HCT116 (cell line): Measurements from ENCODE around the gene SEPTIN5. TPM values are rescaled to one million over a fixed set of nuclear protein-coding genes. Genes with fewer than 3 reads are reported as not detected.

ENCODE experiments used
- ATAC-seq: fragments of 200-7000 bp; cut with Tn5 transposase; 2 replicates; pipeline ENCODE4 v1.9.1; 2020; ENCODE audit warnings: mild to moderate bottlenecking, moderate library complexity
- BruUV-seq: library from RNA; stranded (reverse); fragments of 400-500 nt; replicated peaks from 2 replicates; lab custom pipeline; 2021; lab: Mats Ljungman, UMichigan
- CTCF ChIA-PET: fragments of 300-600 bp; sonication (Branson Sonifier 250); formaldehyde crosslinking; loops from one replicate; lab custom pipeline; 2021; ENCODE audit warnings: antibody characterized with exemption; lab: Charles Lee
- POLR2A ChIA-PET: fragments of 300-600, 350-600 bp; sonication (Branson Sonifier 250); formaldehyde crosslinking; loops from one replicate; lab custom pipeline; 2021; ENCODE audit warnings: antibody characterized with exemption; lab: Charles Lee
- RAD21 ChIA-PET, 2 experiments: fragments of 300-600 bp; sonication (Branson Sonifier 250); formaldehyde crosslinking; loops; one replicate each; lab custom pipeline; 2023; ENCODE audit warnings: low total read pairs in 2 of 2; ENCODE audit not compliant: uncharacterized antibody in 2 of 2, unreplicated experiment in 2 of 2, low non-redundant PET in 1 of 2; lab: Charles Lee
- DNase-seq: peaks from one replicate; pipeline ENCODE4 v3.0.0-alpha.2; 2010; ENCODE audit warnings: low read depth, low spot score
- H2AFZ ChIP-seq: fragments of 200-600 bp; shearing (Covaris generic), sonication (generic); 2 replicates; pipeline ENCODE4 v1.6.1; 2017; ENCODE audit warnings: low read depth, mixed run types, mixed read lengths, antibody characterized with exemption, low read length; ENCODE audit not compliant: poor library complexity, severe bottlenecking
- H3K27ac ChIP-seq: 2 replicates; pipeline ENCODE4 v1.5.1; 2012; ENCODE audit warnings: low read depth, low read length
- H3K27me3 ChIP-seq: fragments of 200-600 bp; sonication (generic); 2 replicates; pipeline ENCODE4 v1.6.1; 2016; ENCODE audit warnings: mixed run types, low read length, mixed read lengths; ENCODE audit not compliant: insufficient read depth
- H3K36me3 ChIP-seq, 2 experiments: fragments of 200-500 bp in 1 of 2; fragments of 200-600 bp in 1 of 2; sonication (Bioruptor generic) in 1 of 2; sonication (generic) in 1 of 2; 2 replicates each; pipeline versions ENCODE4 v1.5.1 to v1.6.1; 2014 to 2016; ENCODE audit warnings: low read length in 2 of 2, inconsistent platforms in 1 of 2, mixed read lengths in 1 of 2, mixed run types in 1 of 2; ENCODE audit not compliant: insufficient read depth in 2 of 2, control insufficient read depth in 1 of 2
- H3K4me1 ChIP-seq, 2 experiments: fragments of 200-600 bp in 1 of 2; sonication (generic) in 1 of 2; 2 replicates each; pipeline versions ENCODE4 v1.5.1 to v1.6.1; 2012 to 2017; ENCODE audit warnings: low read length in 2 of 2, inconsistent platforms in 1 of 2, mild to moderate bottlenecking in 1 of 2, mixed read lengths in 1 of 2, mixed run types in 1 of 2, moderate library complexity in 1 of 2; ENCODE audit not compliant: insufficient read depth in 2 of 2, control insufficient read depth in 1 of 2
- H3K4me2 ChIP-seq: fragments of 200-600 bp; sonication (generic); 2 replicates; pipeline ENCODE4 v1.6.1; 2017; ENCODE audit warnings: mixed run types, low read length, mixed read lengths
- H3K4me3 ChIP-seq, 2 experiments: fragments of 200-600 bp in 1 of 2; sonication (generic) in 1 of 2; replicated peaks in 1 of 2; 2 replicates each; pipeline ENCODE4 v1.5.1; 2011 to 2016; ENCODE audit warnings: low read length in 2 of 2, control low read depth in 1 of 2, low read depth in 1 of 2, mild to moderate bottlenecking in 1 of 2, mixed read lengths in 1 of 2, mixed run types in 1 of 2
- H3K79me2 ChIP-seq: fragments of 200-600 bp; sonication (generic); 2 replicates; pipeline ENCODE4 v1.6.1; 2017; ENCODE audit warnings: mild to moderate bottlenecking, mixed run types, low read length, moderate library complexity, mixed read lengths; ENCODE audit not compliant: insufficient read depth
- H3K9ac ChIP-seq: fragments of 200-600 bp; sonication (generic); 2 replicates; pipeline ENCODE4 v1.6.1; 2016; ENCODE audit warnings: low read length, mixed read lengths
- H3K9me2 ChIP-seq: fragments of 200-600 bp; sonication (generic), shearing (Covaris generic); 2 replicates; pipeline ENCODE4 v1.6.1; 2017; ENCODE audit warnings: mixed run types, mild to moderate bottlenecking, moderate library complexity; ENCODE audit not compliant: insufficient read depth
- H3K9me3 ChIP-seq, 2 experiments: fragments of 200-500 bp in 1 of 2; fragments of 200-600 bp in 1 of 2; sonication (Bioruptor generic) in 1 of 2; sonication (generic) in 1 of 2; 2 replicates each; pipeline ENCODE4 v1.6.1; 2014 to 2017; ENCODE audit warnings: low read length in 2 of 2, mixed read lengths in 2 of 2, inconsistent platforms in 1 of 2, low read depth in 1 of 2, mild to moderate bottlenecking in 1 of 2, mixed run types in 1 of 2, moderate library complexity in 1 of 2; ENCODE audit not compliant: control insufficient read depth in 1 of 2, insufficient read depth in 1 of 2
- H4K20me1 ChIP-seq: fragments of 200-600 bp; sonication (generic), shearing (Covaris generic); 2 replicates; pipeline ENCODE4 v1.6.1; 2017; ENCODE audit warnings: mixed run types, mild to moderate bottlenecking, moderate library complexity; ENCODE audit not compliant: insufficient read depth
- CBX3 ChIP-seq: IDR thresholded peaks from 2 replicates; pipeline ENCODE4 v1.6.1; 2012; ENCODE audit warnings: low read depth
- ELF1 ChIP-seq: IDR thresholded peaks from 2 replicates; pipeline ENCODE4 v1.6.1; 2012; ENCODE audit warnings: low read depth, borderline replicate concordance
- EZH2 ChIP-seq: fragments of 200-600 bp; sonication (generic); IDR thresholded peaks from 2 replicates; pipeline ENCODE4 v1.6.1; 2017; ENCODE audit warnings: antibody characterized with exemption, mixed run types
- EZH2phosphoT487 ChIP-seq: fragments of 200-600 bp; IDR thresholded peaks from 2 replicates; pipeline ENCODE4 v1.6.1; 2018; ENCODE audit warnings: antibody characterized with exemption, borderline replicate concordance
- FOSL1 ChIP-seq: IDR thresholded peaks from 2 replicates; pipeline ENCODE4 v1.6.1; 2012; ENCODE audit warnings: low read depth
- REST ChIP-seq: IDR thresholded peaks from 2 replicates; pipeline ENCODE4 v1.6.1; 2012; ENCODE audit warnings: low read depth
- SIN3A ChIP-seq: IDR thresholded peaks from 2 replicates; pipeline ENCODE4 v1.6.1; 2012; ENCODE audit warnings: low read depth
- SP1 ChIP-seq: IDR thresholded peaks from 2 replicates; pipeline ENCODE4 v1.6.1; 2012; ENCODE audit warnings: low read depth
- YY1 ChIP-seq: IDR thresholded peaks from 2 replicates; pipeline ENCODE4 v1.6.1; 2011; ENCODE audit warnings: low read length, low read depth, moderate library complexity, mild to moderate bottlenecking; ENCODE audit not compliant: insufficient replicate concordance; ENCODE audit errors: extremely low read depth
- ZNF274 ChIP-seq: fragments of 200-500 bp; sonication (Bioruptor generic); IDR thresholded peaks from 2 replicates; pipeline ENCODE4 v1.6.1; 2014; ENCODE audit warnings: mild to moderate bottlenecking, low read depth, low read length, inconsistent platforms
- intact Hi-C: fragments of 100-400 bp; cut with micrococcal nuclease; formaldehyde crosslinking; loops from 2 replicates; pipeline ENCODE4 v1.10.0; 2022
- total RNA-seq: library from RNA; stranded (reverse); gene quantifications from one replicate; pipeline ENCODE4 v1.2.1, GENCODE V29; 2021; ENCODE audit not compliant: unreplicated experiment

Gene SEPTIN5
- total RNA-seq, 1 experiment from 2014 or later, result 9.0 TPM

GRCh38 chr22:19751497-19752245 is 37.4 kb downstream of the SEPTIN5 start:
- ChIA-PET RAD21 (no interaction called here), POLR2A (no interaction called here), CTCF (interaction anchor here (1.0 kb wide), 1 partner anchor 21 kb away, joined by 3 read pairs; no protein-coding TSS in a partner anchor)
- H3K9me3 ChIP-seq, result no peaks in the 10 kb centered on the region
- no peaks in the 10 kb centered on the region for H3K36me3 ChIP-seq
- no peak overlapping the region for H3K27ac ChIP-seq
- H3K4me1 ChIP-seq, result peaks cover 0 to 8% of the 10 kb centered on the region in 2 experiments; a peak in 2 of 4 replicates
- TF ChIP-seq FOSL1 (no peak), CBX3 (no peak), REST (no peak), EZH2 (no peak), ELF1 (no peak), YY1 (no peak), EZH2phosphoT487 (no peak), SIN3A (no peak), ZNF274 (no peak), SP1 (no peak)
- H3K27me3 ChIP-seq, result no peaks in the 10 kb centered on the region
- H3K9me2 ChIP-seq, result no peaks in the 10 kb centered on the region
- DNase-seq, result no peak
- no peak overlapping the region for H3K4me3 ChIP-seq
- no peaks in the 10 kb centered on the region for H4K20me1 ChIP-seq
- BruUV-seq, result no TSS peak
- H3K4me2 ChIP-seq, result no peak overlapping the region
- H3K79me2 ChIP-seq, result no peaks in the 10 kb centered on the region
- no peak overlapping the region for H3K9ac ChIP-seq
- no peak overlapping the region for H2AFZ ChIP-seq
- intact Hi-C loops, result no loop called here
- ATAC-seq, result no peak
